ENCODE measurements around the gene CD164. TPM values are rescaled to one million over a fixed set of nuclear protein-coding genes. Genes with fewer than 3 reads are reported as not detected.

Gene CD164
- total RNA-seq, 1 donor from 2014 or later = 262 TPM

DNA sequence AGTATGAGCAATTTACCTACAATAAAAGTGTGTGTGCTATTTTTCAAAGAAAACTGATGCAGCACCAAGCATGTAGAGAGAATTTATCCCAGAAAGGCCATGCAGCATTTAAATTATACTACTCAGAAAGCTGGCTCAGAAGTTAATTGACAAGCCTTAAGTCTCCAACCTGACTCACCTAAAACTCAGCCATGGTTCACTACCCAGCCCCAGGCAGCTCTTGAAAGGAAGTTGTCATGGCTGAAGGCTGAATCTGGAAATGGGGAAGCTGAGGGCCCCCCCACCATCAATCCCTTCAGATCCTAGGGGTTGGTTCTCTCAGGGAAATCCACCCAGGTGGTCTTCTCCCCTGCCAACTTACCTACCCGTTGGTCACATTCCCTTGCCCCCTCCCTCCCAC is 38.5 kb upstream of the CD164 start:
- Mint-ChIP-seq H3K4me1 (no peaks in the 10 kb centered on the region), H3K36me3 (no peaks in the 10 kb centered on the region), H3K4me3 (no peak overlapping the region), H3K27me3 (ENCODE audit: low read depth) (no peaks in the 10 kb centered on the region), H3K27ac (no peak overlapping the region), H3K9me3 (no peaks in the 10 kb centered on the region)
- TF ChIP-seq, protein P1, sequence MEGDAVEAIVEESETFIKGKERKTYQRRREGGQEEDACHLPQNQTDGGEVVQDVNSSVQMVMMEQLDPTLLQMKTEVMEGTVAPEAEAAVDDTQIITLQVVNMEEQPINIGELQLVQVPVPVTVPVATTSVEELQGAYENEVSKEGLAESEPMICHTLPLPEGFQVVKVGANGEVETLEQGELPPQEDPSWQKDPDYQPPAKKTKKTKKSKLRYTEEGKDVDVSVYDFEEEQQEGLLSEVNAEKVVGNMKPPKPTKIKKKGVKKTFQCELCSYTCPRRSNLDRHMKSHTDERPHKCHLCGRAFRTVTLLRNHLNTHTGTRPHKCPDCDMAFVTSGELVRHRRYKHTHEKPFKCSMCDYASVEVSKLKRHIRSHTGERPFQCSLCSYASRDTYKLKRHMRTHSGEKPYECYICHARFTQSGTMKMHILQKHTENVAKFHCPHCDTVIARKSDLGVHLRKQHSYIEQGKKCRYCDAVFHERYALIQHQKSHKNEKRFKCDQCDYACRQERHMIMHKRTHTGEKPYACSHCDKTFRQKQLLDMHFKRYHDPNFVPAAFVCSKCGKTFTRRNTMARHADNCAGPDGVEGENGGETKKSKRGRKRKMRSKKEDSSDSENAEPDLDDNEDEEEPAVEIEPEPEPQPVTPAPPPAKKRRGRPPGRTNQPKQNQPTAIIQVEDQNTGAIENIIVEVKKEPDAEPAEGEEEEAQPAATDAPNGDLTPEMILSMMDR (IDR thresholded peaks at IDR 0.05; ENCODE audit: unreplicated experiment) = no peak
- DNase-seq (ENCODE audit: low spot score in 2 of 2, unreplicated experiment in 2 of 2) = no peak

GRCh38 chr6:109417646-109418045 is 35.4 kb upstream of the CD164 start:
- no peak overlapping the region for H3K4me3 Mint-ChIP-seq
- peaks cover 14% of the 10 kb centered on the region for H3K9me3 Mint-ChIP-seq
- H3K27ac Mint-ChIP-seq = no peak overlapping the region
- TF ChIP-seq, protein P1 (IDR thresholded peaks at IDR 0.05; ENCODE audit: unreplicated experiment) = no peak
- DNase-seq (ENCODE audit: low spot score in 2 of 2, unreplicated experiment in 2 of 2) = no peak
- no peaks in the 10 kb centered on the region for H3K4me1 Mint-ChIP-seq
- no peaks in the 10 kb centered on the region for H3K27me3 Mint-ChIP-seq (ENCODE audit: low read depth)
- peaks cover 4% of the 10 kb centered on the region for H3K36me3 Mint-ChIP-seq

DNA sequence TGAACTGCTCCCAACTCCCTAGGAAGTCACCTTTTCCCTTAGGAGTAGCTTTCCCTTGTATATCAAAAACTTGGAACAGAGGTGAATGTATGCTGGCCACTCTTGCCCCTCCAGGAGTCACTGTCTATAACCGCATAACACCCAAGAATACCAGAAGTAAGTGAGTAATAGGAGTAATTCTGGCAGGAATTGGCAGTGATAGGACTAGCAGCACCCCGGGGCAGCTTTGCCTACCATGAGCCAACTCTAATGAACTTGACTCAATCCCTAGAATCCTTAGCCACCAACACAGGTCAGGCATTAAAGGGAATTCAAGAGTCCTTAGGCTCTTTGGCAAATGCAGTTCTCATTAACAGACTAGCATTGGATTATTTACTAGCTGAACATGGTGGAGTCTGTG is 28.8 kb upstream of the CD164 start:
- TF ChIP-seq, protein P1 (IDR thresholded peaks at IDR 0.05; ENCODE audit: unreplicated experiment) = no peak
- no peaks in the 10 kb centered on the region for H3K4me1 Mint-ChIP-seq
- peaks cover 26% of the 10 kb centered on the region for H3K9me3 Mint-ChIP-seq
- no peak overlapping the region for H3K27ac Mint-ChIP-seq
- H3K36me3 Mint-ChIP-seq = peaks cover 9% of the 10 kb centered on the region
- DNase-seq (ENCODE audit: low spot score in 2 of 2, unreplicated experiment in 2 of 2) = no peak
- H3K4me3 Mint-ChIP-seq = no peak overlapping the region
- peaks cover 2% of the 10 kb centered on the region for H3K27me3 Mint-ChIP-seq (ENCODE audit: low read depth)

DNA sequence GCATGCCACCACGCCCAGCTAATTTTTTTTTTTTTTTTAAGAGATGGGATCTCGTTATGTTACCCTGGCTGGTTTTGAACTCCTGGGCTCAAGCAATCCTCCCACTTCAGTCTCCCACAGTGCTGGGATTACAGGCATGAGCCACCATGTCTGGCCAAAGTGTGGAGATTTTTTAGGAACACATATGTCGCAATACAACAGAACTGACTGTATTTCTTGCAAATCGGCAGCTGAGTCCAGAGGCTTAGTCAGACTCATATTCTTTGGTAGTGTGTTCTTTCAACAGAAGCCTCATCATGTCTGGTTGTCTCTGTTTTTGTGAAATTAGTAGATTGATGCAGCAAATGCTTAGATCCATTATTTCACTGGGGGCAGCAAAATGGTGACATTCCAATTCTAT is 23.9 kb upstream of the CD164 start:
- TF ChIP-seq, protein P1 (IDR thresholded peaks at IDR 0.05; ENCODE audit: unreplicated experiment) = no peak
- Mint-ChIP-seq H3K27ac (no peak overlapping the region), H3K4me3 (no peak overlapping the region), H3K36me3 (no peaks in the 10 kb centered on the region), H3K9me3 (peaks cover 6% of the 10 kb centered on the region), H3K4me1 (no peaks in the 10 kb centered on the region), H3K27me3 (ENCODE audit: low read depth) (no peaks in the 10 kb centered on the region)
- no peak for DNase-seq (ENCODE audit: low spot score in 2 of 2, unreplicated experiment in 2 of 2)

DNA sequence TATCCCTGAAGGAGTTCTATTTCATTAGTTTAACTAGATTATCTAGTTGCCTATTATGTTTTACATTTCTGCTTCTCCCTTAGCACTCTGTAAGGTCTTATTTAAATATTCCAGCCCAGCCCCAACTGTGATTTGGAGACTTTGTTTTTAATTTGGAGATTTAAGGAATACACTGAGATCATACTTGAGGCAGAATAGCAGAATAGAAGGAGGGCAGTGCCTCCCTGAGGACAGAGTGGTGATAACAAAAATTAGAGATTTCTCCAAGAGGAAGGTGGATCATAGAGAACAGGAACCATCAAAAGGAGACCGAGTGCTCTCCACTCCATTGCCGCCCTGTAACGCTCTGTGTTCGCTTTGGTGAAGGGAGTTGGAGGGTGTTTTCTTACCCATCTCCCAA is 14.8 kb upstream of the CD164 start:
- no peak overlapping the region for H3K27ac Mint-ChIP-seq
- H3K9me3 Mint-ChIP-seq = no peaks in the 10 kb centered on the region
- DNase-seq (ENCODE audit: low spot score in 2 of 2, unreplicated experiment in 2 of 2) = no peak
- TF ChIP-seq, protein P1 (IDR thresholded peaks at IDR 0.05; ENCODE audit: unreplicated experiment) = no peak
- no peak overlapping the region for H3K4me3 Mint-ChIP-seq
- no peaks in the 10 kb centered on the region for H3K36me3 Mint-ChIP-seq
- H3K27me3 Mint-ChIP-seq (ENCODE audit: low read depth) = no peaks in the 10 kb centered on the region
- no peaks in the 10 kb centered on the region for H3K4me1 Mint-ChIP-seq

All from mesothelial cell of epicardium (in vitro differentiated cells).